Body of pancreas (tissue), 4 donors: Measurements from ENCODE around the gene ARHGAP26. TPM values are rescaled to one million over a fixed set of nuclear protein-coding genes. Genes with fewer than 3 reads are reported as not detected.

Experiments used
- ATAC-seq: fragments of 150-250 bp; one replicate; pipeline ENCODE4 v1.9.1; 2016
- DNase-seq, 4 donors: peaks; one replicate each; pipeline ENCODE4 v3.0.0-alpha.2; 2019
- H3K27ac ChIP-seq, 4 donors: fragments of 200-600 bp; sonication (generic); 1 replicate in 3 of 4; 2 replicates in 1 of 4; pipeline versions ENCODE4 v1.5.1 to v1.6.1; 2016 to 2019; ENCODE audit warnings: mild to moderate bottlenecking in 1 of 4, mixed read lengths in 1 of 4, moderate library complexity in 1 of 4
- H3K27me3 ChIP-seq, 2 donors: fragments of 200-600 bp; sonication (generic); one replicate each; pipeline ENCODE4 v1.6.0; 2016; ENCODE audit warnings: mild to moderate bottlenecking in 1 of 2
- H3K36me3 ChIP-seq, 2 donors: fragments of 200-600 bp; sonication (generic); replicated peaks in 1 of 2; 2 replicates each; pipeline ENCODE4 v1.5.1; 2016; ENCODE audit warnings: low read depth in 2 of 2; ENCODE audit not compliant: insufficient read depth in 1 of 2
- H3K4me1 ChIP-seq: fragments of 200-600 bp; sonication (generic); one replicate; pipeline ENCODE4 v1.6.0; 2016
- H3K4me3 ChIP-seq, 2 donors: fragments of 200-600 bp; sonication (generic); 1 replicate in 1 of 2; 2 replicates in 1 of 2; pipeline ENCODE4 v1.5.1; 2016 to 2019
- H3K9me3 ChIP-seq, 3 donors: fragments of 200-600 bp; sonication (generic); 1 replicate in 2 of 3; 2 replicates in 1 of 3; pipeline ENCODE4 v1.5.1; 2016
- CTCF ChIP-seq, 7 experiments: fragments of 450-650 bp in 4 of 7; fragments of 200-600 bp in 3 of 7; sonication (generic) in 3 of 7; IDR thresholded peaks; one replicate each; pipeline ENCODE4 v1.5.1; 2016 to 2019; ENCODE audit warnings: antibody characterized with exemption in 7 of 7
- POLR2A ChIP-seq, 3 donors: fragments of 450-650 bp; IDR thresholded peaks; one replicate each; pipeline ENCODE4 v1.6.1; 2016; ENCODE audit warnings: antibody characterized with exemption in 3 of 3, mild to moderate bottlenecking in 2 of 3
- WGBS, 2 donors: methylation state at CpG; one replicate each; pipeline ENCODE4 v1.1.5; 2017; 5-methylcytosine and 5-hydroxymethylcytosine counted together
- intact Hi-C: fragments of 100-400 bp; cut with DNase I; formaldehyde crosslinking; loops from one replicate; pipeline ENCODE4 v1.15.1; 2023
- total RNA-seq, 2 donors: library from RNA; depleted of rRNA; stranded (reverse); fragments of >200 nt; gene quantifications; one replicate each; pipeline ENCODE4 v1.1.0, GENCODE V29; 2016

ARHGAP26 gene
- total RNA-seq, 2 donors from 2014 or later, result 12.5 to 14.2 TPM

- no peaks in the 10 kb centered on the region for H3K36me3 ChIP-seq
- no peaks in the 10 kb centered on the region for H3K27me3 ChIP-seq
- H3K4me3 ChIP-seq, result no peak overlapping the region
- H3K9me3 ChIP-seq, result no peaks in the 10 kb centered on the region
- ATAC-seq (no peak), DNase-seq (no peak)
- 82% methylated on average over 5 of the region's 5 CpGs for WGBS, 2 donors
- no peak overlapping the region for H3K27ac ChIP-seq
- peaks cover 5% of the 10 kb centered on the region for H3K4me1 ChIP-seq
- TF ChIP-seq POLR2A (IDR thresholded peaks at IDR 0.05) (no peak), CTCF (IDR thresholded peaks at IDR 0.05) (no peak)
- intact Hi-C loops, result no loop called here
Observed at GRCh38 chr5:143130613-143131305, 360.6 kb downstream of the ARHGAP26 start.

- Histone ChIP-seq H3K4me3 (no peak overlapping the region), H3K36me3 (no peaks in the 10 kb centered on the region), H3K27me3 (no peaks in the 10 kb centered on the region), H3K4me1 (peaks cover 11% of the 10 kb centered on the region), H3K27ac (no peak overlapping the region), H3K9me3 (no peaks in the 10 kb centered on the region)
- DNase-seq, result no peak
- intact Hi-C loops, result no loop called here
- 87 to 88% methylated on average over 6 of the region's 6 CpGs for WGBS, 2 donors
- TF ChIP-seq CTCF (IDR thresholded peaks at IDR 0.05) (no peak), POLR2A (IDR thresholded peaks at IDR 0.05) (no peak)
- ATAC-seq, result no peak
Observed at GRCh38 chr5:143131972-143132371, 361.8 kb downstream of the ARHGAP26 start.

GRCh38 chr5:143132739-143133138 lies 362.6 kb downstream of the ARHGAP26 start:
- H3K27me3 ChIP-seq, result no peaks in the 10 kb centered on the region
- ATAC-seq, result no peak
- no peak for DNase-seq
- TF ChIP-seq CTCF (IDR thresholded peaks at IDR 0.05) (no peak), POLR2A (IDR thresholded peaks at IDR 0.05) (no peak)
- no peaks in the 10 kb centered on the region for H3K36me3 ChIP-seq
- H3K9me3 ChIP-seq, result no peaks in the 10 kb centered on the region
- H3K27ac ChIP-seq, result no peak overlapping the region
- H3K4me3 ChIP-seq, result no peak overlapping the region
- H3K4me1 ChIP-seq, result peaks cover 11% of the 10 kb centered on the region
- intact Hi-C loops, result no loop called here
- 68 to 94% methylated on average over 1 of the region's 1 CpG for WGBS, 2 donors

GRCh38 chr5:143133721-143134120 lies 363.5 kb downstream of the ARHGAP26 start:
- DNase-seq, result no peak
- 88 to 92% methylated on average over 11 of the region's 11 CpGs for WGBS, 2 donors
- no peaks in the 10 kb centered on the region for H3K27me3 ChIP-seq
- no peak for ATAC-seq
- no peak overlapping the region for H3K27ac ChIP-seq
- no peak for TF ChIP-seq CTCF (IDR thresholded peaks at IDR 0.05)
- TF ChIP-seq POLR2A (IDR thresholded peaks at IDR 0.05), result no peak
- intact Hi-C loops, result no loop called here
- peaks cover 11% of the 10 kb centered on the region for H3K4me1 ChIP-seq
- H3K4me3 ChIP-seq, result no peak overlapping the region
- no peaks in the 10 kb centered on the region for H3K36me3 ChIP-seq
- no peaks in the 10 kb centered on the region for H3K9me3 ChIP-seq

GRCh38 chr5:143134269-143134668 lies 364.1 kb downstream of the ARHGAP26 start:
- no peak overlapping the region for H3K27ac ChIP-seq
- peaks cover 11% of the 10 kb centered on the region for H3K4me1 ChIP-seq
- intact Hi-C loops, result no loop called here
- ATAC-seq (no peak), DNase-seq (no peak)
- WGBS, 2 donors, result 76 to 80% methylated on average over 3 of the region's 3 CpGs
- no peaks in the 10 kb centered on the region for H3K36me3 ChIP-seq
- no peaks in the 10 kb centered on the region for H3K27me3 ChIP-seq
- H3K4me3 ChIP-seq, result no peak overlapping the region
- TF ChIP-seq POLR2A (IDR thresholded peaks at IDR 0.05), result no peak
- no peak for TF ChIP-seq CTCF (IDR thresholded peaks at IDR 0.05)
- H3K9me3 ChIP-seq, result no peaks in the 10 kb centered on the region
